GM18502 (cell line): ENCODE data around the gene IPO13.

Source experiments
- ATAC-seq: cut with Tn5 transposase; IDR thresholded peaks from one replicate; pipeline ENCODE4 v1.9.1; 2021; ENCODE audit warnings: mild to moderate bottlenecking; ENCODE audit not compliant: unreplicated experiment, poor library complexity

The IPO13 gene, protein sequence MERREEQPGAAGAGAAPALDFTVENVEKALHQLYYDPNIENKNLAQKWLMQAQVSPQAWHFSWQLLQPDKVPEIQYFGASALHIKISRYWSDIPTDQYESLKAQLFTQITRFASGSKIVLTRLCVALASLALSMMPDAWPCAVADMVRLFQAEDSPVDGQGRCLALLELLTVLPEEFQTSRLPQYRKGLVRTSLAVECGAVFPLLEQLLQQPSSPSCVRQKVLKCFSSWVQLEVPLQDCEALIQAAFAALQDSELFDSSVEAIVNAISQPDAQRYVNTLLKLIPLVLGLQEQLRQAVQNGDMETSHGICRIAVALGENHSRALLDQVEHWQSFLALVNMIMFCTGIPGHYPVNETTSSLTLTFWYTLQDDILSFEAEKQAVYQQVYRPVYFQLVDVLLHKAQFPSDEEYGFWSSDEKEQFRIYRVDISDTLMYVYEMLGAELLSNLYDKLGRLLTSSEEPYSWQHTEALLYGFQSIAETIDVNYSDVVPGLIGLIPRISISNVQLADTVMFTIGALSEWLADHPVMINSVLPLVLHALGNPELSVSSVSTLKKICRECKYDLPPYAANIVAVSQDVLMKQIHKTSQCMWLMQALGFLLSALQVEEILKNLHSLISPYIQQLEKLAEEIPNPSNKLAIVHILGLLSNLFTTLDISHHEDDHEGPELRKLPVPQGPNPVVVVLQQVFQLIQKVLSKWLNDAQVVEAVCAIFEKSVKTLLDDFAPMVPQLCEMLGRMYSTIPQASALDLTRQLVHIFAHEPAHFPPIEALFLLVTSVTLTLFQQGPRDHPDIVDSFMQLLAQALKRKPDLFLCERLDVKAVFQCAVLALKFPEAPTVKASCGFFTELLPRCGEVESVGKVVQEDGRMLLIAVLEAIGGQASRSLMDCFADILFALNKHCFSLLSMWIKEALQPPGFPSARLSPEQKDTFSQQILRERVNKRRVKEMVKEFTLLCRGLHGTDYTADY

DNA sequence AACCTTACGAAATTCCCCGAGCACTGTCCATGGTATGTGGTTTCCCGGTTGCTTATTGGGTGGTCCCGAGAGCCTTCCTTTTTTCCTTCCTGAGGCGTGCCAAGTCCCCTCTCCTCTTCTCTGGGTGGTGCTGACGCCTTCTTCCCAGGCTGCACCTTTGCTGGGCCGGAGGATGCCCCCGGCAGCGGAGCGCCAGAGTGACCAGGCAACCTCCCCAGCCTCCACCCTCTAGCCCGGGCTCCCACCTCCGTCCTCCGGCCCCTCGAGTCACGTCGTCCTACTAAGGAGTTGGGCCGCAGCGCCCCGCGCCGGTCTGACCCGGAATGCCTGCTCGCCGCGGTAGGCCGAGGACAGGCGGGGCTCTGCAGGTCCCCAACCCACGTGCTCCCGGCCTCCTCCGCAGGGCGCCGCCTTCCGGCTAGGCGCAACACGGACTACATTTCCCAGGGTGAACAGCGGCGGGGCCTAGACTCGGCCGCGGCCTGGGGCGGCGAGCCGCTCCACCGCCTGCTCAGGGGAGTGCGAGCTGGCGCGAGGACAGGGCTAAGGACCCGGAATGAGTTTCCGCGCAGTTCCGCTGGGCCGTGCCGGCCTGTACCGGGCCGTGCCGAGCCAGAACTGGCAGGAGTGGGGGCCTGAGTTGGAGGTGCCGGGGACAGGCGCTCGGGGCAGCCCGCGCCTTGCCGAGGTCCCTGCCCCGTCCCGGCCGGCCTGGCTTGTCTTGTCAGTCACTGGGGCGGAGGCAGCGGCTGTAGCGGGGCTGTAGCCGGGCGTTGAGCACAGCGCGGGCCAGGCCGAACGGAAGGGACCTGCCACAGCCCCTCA is at the start of gene IPO13:
Gene IPO13 (plus strand): TSS at position 715 of the 825 bp plus-strand sequence. CDS start 651 bp downstream, outside the sequence.
- ATAC-seq: peak; percentile 92

GRCh38 chr1:43898981-43899380 is 47.8 kb upstream of the IPO13 start:
- ATAC-seq: no peak

DNA sequence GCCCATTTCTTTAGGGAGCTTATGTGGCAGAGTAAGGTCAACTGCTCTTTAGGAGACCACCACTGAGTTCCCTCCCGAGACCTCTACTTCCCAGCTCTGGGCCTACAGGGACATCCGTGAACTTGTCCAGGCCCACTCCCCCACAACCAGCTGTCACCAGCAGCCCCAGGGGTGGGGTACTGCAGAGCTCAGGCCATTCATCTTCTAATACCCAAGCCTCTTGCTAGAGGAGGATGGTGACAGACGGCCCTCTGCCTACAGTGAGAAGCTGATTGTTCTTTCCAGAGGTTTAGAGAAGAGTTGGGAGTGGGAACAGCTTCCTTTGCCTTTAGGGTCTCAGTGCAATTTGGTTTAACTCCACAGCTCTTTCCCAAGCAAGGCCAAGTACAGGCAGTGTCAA is 46.4 kb upstream of the IPO13 start:
- no peak for ATAC-seq

DNA sequence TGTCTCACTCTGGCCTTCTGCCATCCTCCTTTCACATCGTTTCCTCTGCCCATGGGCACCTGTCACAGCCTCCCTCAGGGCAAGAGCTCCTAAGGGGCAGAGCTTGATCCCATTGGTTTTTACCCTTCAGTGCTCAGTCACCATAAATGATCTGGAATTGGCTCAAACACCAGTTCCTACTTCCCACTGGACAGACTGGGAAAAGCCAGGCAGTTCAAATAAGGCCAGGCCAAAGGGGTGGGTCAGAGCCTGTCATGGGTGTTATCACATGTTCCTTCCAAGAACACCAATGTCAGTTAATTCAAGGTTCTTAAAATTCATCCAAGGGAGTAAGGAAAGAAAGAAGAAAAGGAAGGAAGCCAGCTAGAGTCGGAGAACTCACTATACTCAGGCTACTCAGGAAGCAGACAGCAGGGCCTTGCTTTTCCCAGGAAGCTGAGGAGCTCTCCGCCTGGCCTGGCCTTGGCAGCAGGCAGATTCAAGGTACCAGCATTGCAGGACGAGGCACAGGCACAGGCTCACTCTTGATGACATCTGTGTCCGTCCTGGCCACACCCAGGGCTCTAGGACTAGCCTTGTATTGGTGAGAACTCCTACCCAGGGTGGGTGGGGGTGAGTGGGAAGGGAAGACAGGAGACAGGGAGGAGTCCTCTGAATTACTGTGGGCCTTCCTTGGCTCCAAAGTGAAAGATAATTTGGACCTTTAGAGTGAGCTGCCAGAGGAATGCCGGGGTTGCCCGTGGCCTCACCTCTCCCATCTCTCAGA is 45.4 kb upstream of the IPO13 start:
- no peak for ATAC-seq

DNA sequence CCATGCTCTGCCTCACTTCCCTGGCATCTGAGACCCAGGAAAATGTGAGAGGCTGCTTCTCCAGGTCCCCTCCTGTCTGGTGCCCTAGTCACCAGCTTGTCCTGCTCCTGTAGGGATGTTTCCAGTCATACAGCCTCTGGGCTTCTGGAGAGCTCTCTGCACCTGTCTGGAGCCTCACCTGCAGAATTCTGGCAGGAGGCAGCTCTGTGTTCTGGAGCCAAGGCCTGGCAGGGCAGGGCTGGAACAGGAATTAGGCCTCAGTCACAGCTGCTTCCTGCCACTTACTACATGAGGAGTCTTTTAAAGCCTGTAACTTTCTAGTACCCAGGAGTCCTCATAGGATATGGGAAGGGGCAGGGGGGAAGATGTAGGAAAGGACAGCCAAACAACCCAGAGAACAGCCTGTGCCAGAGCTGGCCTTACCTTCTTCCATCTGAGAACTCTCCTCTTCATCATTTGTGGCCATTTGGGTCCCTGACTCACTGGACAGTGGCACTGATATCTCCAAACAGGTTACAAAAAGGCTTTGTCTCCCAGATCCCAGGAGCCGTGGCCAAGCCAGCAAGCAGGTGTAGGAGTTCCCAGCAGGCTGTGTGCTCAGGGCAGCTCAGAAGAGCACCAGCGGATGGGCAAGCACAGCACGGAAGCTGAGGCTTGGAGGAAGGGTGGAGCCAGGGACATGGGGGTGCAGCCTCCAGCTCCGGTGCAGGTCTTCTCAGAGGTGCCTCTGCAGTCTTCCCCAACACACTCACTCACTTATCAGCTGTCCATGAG is 44.5 kb upstream of the IPO13 start:
- ATAC-seq: no peak

DNA sequence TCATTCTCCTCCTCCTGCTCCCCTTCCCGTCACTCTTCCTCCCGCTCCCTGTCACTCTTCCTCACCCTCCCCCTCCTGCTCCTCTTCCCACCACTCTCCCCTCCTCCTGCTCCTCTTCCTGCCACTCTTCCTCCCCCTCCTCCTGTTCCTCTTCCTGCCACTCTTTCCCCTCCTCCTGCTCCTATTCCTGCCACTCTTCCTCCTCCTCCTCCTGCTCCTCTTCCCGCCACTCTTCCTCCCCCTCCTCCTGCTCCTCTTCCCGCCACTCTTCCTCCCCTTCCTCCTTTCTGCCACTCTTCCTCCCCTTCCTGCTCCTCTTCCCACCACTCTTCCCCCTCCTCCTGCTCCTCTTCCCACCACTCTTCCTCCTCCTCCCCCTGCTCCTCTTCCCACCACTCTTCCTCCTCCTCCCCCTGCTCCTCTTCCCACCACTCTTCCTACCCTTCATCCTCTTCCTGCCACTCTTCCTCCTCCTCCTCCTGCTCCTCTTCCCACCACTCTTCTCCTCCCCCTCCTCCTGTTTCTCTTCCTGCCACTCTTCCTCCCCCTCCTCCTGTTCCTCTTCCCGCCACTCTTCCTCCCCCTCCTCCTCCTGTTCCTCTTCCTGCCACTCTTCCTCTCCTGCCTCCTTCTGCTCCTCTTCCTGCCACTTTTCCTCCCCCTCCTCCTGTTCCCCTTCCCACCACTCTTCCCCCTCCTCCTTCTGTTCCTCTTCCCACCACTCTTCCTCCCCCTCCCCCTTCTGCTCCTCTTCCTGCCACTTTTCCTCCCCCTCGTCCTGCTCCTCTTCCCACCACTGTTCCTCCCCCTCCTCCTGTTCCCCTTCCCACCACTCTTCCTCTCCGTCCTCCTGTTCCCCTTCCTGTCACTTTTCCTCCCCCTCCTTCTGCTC is 41.8 kb upstream of the IPO13 start:
- ATAC-seq: no peak

DNA sequence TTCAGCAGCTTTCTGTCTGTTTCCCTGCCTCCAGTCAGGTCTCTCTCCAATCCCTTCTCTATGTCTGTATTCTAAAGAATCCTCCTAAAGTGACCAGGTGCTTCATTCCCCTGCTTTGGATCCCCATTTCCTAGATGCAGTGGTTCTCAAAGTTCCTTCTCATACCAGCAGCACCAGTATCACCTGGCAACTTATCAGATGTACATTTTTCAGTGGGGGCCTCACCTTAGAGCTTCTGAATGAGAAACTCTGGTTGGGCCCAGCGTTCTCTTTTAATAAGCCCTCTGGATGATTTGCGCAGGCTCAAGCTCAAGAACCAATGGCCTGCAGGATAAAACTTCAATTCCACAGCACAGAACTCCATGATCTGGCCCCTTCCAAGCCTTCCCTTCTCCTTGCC is 38.5 kb upstream of the IPO13 start:
- ATAC-seq: no peak

GRCh38 chr1:43908858-43909257 is 37.9 kb upstream of the IPO13 start:
- no peak for ATAC-seq

GRCh38 chr1:43910343-43910742 is 36.4 kb upstream of the IPO13 start:
- no peak for ATAC-seq

GRCh38 chr1:43912607-43913006 is 34.1 kb upstream of the IPO13 start:
- no peak for ATAC-seq

- no peak for ATAC-seq
Measured at GRCh38 chr1:43913051-43913501, 33.7 kb upstream of the IPO13 start.

- ATAC-seq: no peak
Measured at GRCh38 chr1:43913666-43914360, 32.9 kb upstream of the IPO13 start.

DNA sequence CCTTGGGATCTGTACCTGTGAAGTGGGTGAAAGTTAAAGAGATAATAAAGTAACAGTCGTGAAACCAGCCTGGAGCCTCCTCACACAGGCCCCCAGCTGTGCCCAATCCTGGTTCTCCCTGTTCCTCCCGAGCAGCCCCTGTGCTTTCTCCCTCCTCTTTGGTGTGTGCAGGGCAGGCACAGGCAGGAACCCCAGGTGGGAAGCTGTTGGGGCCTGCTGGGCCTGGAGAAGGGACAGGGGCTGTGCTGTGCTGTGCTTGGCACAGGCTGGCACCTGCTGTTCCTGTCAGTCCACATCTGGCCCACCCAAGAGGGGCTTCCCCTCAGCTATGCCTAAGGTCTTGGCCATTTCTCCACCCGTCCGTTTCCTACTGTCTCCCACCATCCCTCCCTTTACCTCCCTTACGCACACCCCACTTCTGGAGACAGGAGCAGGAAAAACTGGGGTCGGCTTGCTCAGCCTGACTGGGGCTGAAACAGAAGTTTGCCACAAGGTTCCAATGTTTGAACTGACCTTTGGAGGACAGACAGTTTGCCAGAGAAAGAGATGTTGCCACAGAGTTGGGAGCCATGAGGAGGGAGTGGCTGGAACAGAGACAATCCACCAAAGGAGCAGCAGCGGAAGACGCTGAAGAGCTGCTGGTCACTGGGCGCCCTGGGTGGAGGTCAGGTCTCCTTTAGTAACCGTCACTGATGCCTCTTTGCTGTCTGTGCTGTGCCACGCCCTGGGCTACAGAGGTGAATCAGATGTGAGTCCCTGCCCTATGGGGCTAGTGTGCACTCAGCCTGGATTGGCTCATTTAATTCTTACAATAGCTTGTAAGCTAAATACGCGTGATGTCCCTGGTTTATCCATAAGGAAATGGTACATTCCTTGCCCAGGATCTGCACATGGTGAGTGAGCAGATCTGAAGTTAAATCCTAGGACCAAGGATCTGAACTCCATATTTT is 31.9 kb upstream of the IPO13 start:
- no peak for ATAC-seq

- ATAC-seq: no peak
Measured at GRCh38 chr1:43919906-43920305, 26.8 kb upstream of the IPO13 start.

GRCh38 chr1:43921022-43921421 is 25.7 kb upstream of the IPO13 start:
- ATAC-seq: no peak

GRCh38 chr1:43924516-43924915 is 22.2 kb upstream of the IPO13 start:
- no peak for ATAC-seq
